ENCODE results near the gene NHEJ1. TPM values are rescaled to one million over a fixed set of nuclear protein-coding genes. Genes with fewer than 3 reads are reported as not detected.
A peak's percentile ranks its signal among the peaks of the same experiment; 100 is the strongest.

The NHEJ1 gene
- total RNA-seq, 1 experiment from 2014 or later: 20.8 TPM

- TF ChIP-seq CTCF (conservative IDR thresholded peaks at IDR 0.05): peak; percentile 86
- no peaks in the 10 kb centered on the region for H3K27me3 ChIP-seq (ENCODE audit: insufficient read depth, low read length)
- no peak overlapping the region for H2AFZ ChIP-seq (ENCODE audit: low read length)
- Mint-ChIP-seq H3K4me1 (peaks cover 5 to 7% of the 10 kb centered on the region in 2 experiments), H3K27me3 (ENCODE audit: low read depth) (no peaks in the 10 kb centered on the region), H3K9me3 (no peaks in the 10 kb centered on the region), H3K4me3 (no peak overlapping the region), H3K27ac (peak overlapping the region in 1 of 3 experiments; percentile 4; a peak in 1 of 7 replicates), H3K36me3 (ENCODE audit: insufficient read depth in 1 of 3, low read depth in 3 of 3) (peaks cover 0 to 18% (median 0%) of the 10 kb centered on the region in 3 experiments; a peak in 3 of 7 replicates)
- no CpG with 5 or more reads among the region's 14 CpGs for WGBS (ENCODE audit: extremely low coverage, insufficient read length, low lambda C conversion rate)
- H2AK5ac ChIP-seq (ENCODE audit: insufficient read length, low read length): no peak overlapping the region
- H2BK15ac ChIP-seq (ENCODE audit: low read depth, low read length): no peak overlapping the region
- no peak overlapping the region for H3K9ac ChIP-seq (ENCODE audit: extremely low read depth, insufficient read length, low read length)
- H3K79me2 ChIP-seq (ENCODE audit: insufficient read depth, low read length): no peaks in the 10 kb centered on the region
- H2BK20ac ChIP-seq (ENCODE audit: low read depth, low read length, poor library complexity, severe bottlenecking): no peak overlapping the region
- no peak overlapping the region for H2BK5ac ChIP-seq (ENCODE audit: insufficient read length, low read length)
- H4K8ac ChIP-seq (replicated peaks; ENCODE audit: insufficient read length, low read depth, low read length): no peak overlapping the region
- no peak overlapping the region for H4K5ac ChIP-seq (ENCODE audit: insufficient read length, low read depth, low read length)
- H3K4ac ChIP-seq (ENCODE audit: low read depth, low read length): no peak overlapping the region
- H3K23ac ChIP-seq (ENCODE audit: insufficient read length, low read depth, low read length): no peak overlapping the region
- H3K56ac ChIP-seq (ENCODE audit: insufficient read length, low read depth, low read length): no peak overlapping the region
- no peak overlapping the region for H4K91ac ChIP-seq (ENCODE audit: insufficient read length, low read depth, low read length)
- H3K14ac ChIP-seq (ENCODE audit: insufficient read depth, low read length): no peak overlapping the region
- no peak overlapping the region for H3K27ac ChIP-seq (ENCODE audit: insufficient read length, low read depth, low read length)
- no peak overlapping the region for H3T11ph ChIP-seq (ENCODE audit: low read length)
- H3K9me3 ChIP-seq (ENCODE audit: control insufficient read depth, low read depth, low read length): no peaks in the 10 kb centered on the region
- H2BK12ac ChIP-seq (ENCODE audit: insufficient read length, low read depth, low read length): no peak overlapping the region
- no peak overlapping the region for H3K18ac ChIP-seq (ENCODE audit: insufficient read length, low read depth, low read length)
- H3K23me2 ChIP-seq (ENCODE audit: insufficient read length, low read depth, low read length, poor library complexity, severe bottlenecking): no peaks in the 10 kb centered on the region
- no peaks in the 10 kb centered on the region for H3K4me1 ChIP-seq (ENCODE audit: insufficient read depth, low read length)
- no peaks in the 10 kb centered on the region for H3K79me1 ChIP-seq (ENCODE audit: insufficient read depth, low read depth, low read length, poor library complexity, severe bottlenecking)
- no peak overlapping the region for H2BK120ac ChIP-seq (ENCODE audit: low read depth, low read length, poor library complexity, severe bottlenecking)
- H3K4me2 ChIP-seq (ENCODE audit: insufficient read depth, insufficient read length, low read length): no peak overlapping the region
- DNase-seq: peak; percentile 80
- H4K20me1 ChIP-seq (ENCODE audit: control insufficient read depth, insufficient read depth, insufficient read length): no peaks in the 10 kb centered on the region
Measured at GRCh38 chr2:219073413-219074129, 87.0 kb downstream of the NHEJ1 start.

All from H9 (cell line).